Germinal center (tissue), 1 donor: ENCODE results near the gene PMM2.

Experiments
- DNase-seq: peaks from one replicate; pipeline ENCODE4 v3.0.0; 2012; ENCODE audit warnings: mixed read lengths, low spot score

PMM2 gene

GRCh38 chr16:8887952-8888560 is 90.4 kb downstream of the PMM2 start:
- DNase-seq: no peak

- DNase-seq: no peak
Measured at GRCh38 chr16:8888951-8889892, 91.6 kb downstream of the PMM2 start.

GRCh38 chr16:8889893-8890548 is 92.4 kb downstream of the PMM2 start:
- DNase-seq: no peak

- no peak for DNase-seq
Measured at GRCh38 chr16:8890549-8890921, 92.9 kb downstream of the PMM2 start.

- DNase-seq: no peak
Measured at GRCh38 chr16:8892101-8892575, 94.5 kb downstream of the PMM2 start.

- no peak for DNase-seq
Measured at GRCh38 chr16:8893426-8893825, 95.8 kb downstream of the PMM2 start.

- DNase-seq: no peak
Measured at GRCh38 chr16:8893976-8894690, 96.5 kb downstream of the PMM2 start.

- no peak for DNase-seq
Measured at GRCh38 chr16:8894736-8895334, 97.2 kb downstream of the PMM2 start.

GRCh38 chr16:8898660-8899318 is 101.2 kb downstream of the PMM2 start:
- DNase-seq: no peak
